GM12878 (cell line): ENCODE results near the gene REM2. TPM values are rescaled to one million over a fixed set of nuclear protein-coding genes. Genes with fewer than 3 reads are reported as not detected.

Experiments used
- BCLAF1 ChIP-seq: fragments of 450-650 bp; IDR thresholded peaks from 2 replicates; pipeline ENCODE4 v1.6.1; 2017; ENCODE audit warnings: antibody characterized with exemption, mild to moderate bottlenecking, moderate library complexity
- BRCA1 ChIP-seq: IDR thresholded peaks from 2 replicates; pipeline ENCODE4 v1.6.1; 2011; ENCODE audit warnings: low read depth, low read length, improper control_type of control experiment
- CHD4 ChIP-seq: fragments of 200-600 bp; sonication (generic); IDR thresholded peaks from 2 replicates; pipeline ENCODE4 v1.6.1; 2016; ENCODE audit warnings: mild to moderate bottlenecking
- EZH2 ChIP-seq: IDR thresholded peaks from 2 replicates; pipeline ENCODE4 v1.6.1; 2012; ENCODE audit warnings: low read depth, mild to moderate bottlenecking, control low read depth, inconsistent platforms, low read length, borderline replicate concordance; ENCODE audit not compliant: control insufficient read depth
- HDAC2 ChIP-seq: fragments of 200-600 bp; sonication (generic); IDR thresholded peaks from 2 replicates; pipeline ENCODE4 v1.6.1; 2017
- HDAC6 ChIP-seq: fragments of 200-600 bp; sonication (generic); IDR thresholded peaks from one replicate; pipeline ENCODE4 v1.8.0; 2017; ENCODE audit warnings: antibody characterized with exemption; ENCODE audit not compliant: unreplicated experiment
- JUND ChIP-seq: IDR thresholded peaks from 2 replicates; pipeline ENCODE4 v1.6.1; 2012; ENCODE audit warnings: low read depth, mild to moderate bottlenecking, low read length, improper control_type of control experiment, moderate library complexity
- MTA2 ChIP-seq: fragments of 450-650 bp; IDR thresholded peaks from 2 replicates; pipeline ENCODE4 v1.6.1; 2016; ENCODE audit warnings: low read depth, mild to moderate bottlenecking, moderate library complexity
- NBN ChIP-seq: fragments of 450-650 bp; IDR thresholded peaks from 2 replicates; pipeline ENCODE4 v1.6.1; 2016
- REST ChIP-seq: IDR thresholded peaks from 2 replicates; pipeline ENCODE4 v1.6.1; 2012; ENCODE audit warnings: mild to moderate bottlenecking, low read depth, low read length
- SREBF2 ChIP-seq: IDR thresholded peaks from 2 replicates; pipeline ENCODE4 v1.6.1; 2012; ENCODE audit warnings: mild to moderate bottlenecking, low read length
- SUZ12 ChIP-seq: fragments of 200-600 bp; sonication (generic); IDR thresholded peaks from one replicate; pipeline ENCODE4 v1.6.1; 2018; ENCODE audit warnings: antibody characterized with exemption, mild to moderate bottlenecking; ENCODE audit not compliant: unreplicated experiment
- TCF12 ChIP-seq: IDR thresholded peaks from 2 replicates; pipeline ENCODE4 v1.6.1; 2011; ENCODE audit warnings: low read depth, mild to moderate bottlenecking, low read length
- ZBED1 ChIP-seq: IDR thresholded peaks from 2 replicates; pipeline ENCODE4 v1.6.1; 2016; ENCODE audit warnings: borderline replicate concordance
- ZNF207 ChIP-seq: fragments of 450-650 bp; IDR thresholded peaks from 2 replicates; pipeline ENCODE4 v1.6.1; 2014; ENCODE audit warnings: antibody characterized with exemption, mild to moderate bottlenecking, borderline replicate concordance
- ZNF622 ChIP-seq: fragments of 450-650 bp; IDR thresholded peaks from 2 replicates; pipeline ENCODE4 v1.6.1; 2017; ENCODE audit warnings: mild to moderate bottlenecking, inconsistent platforms
- polyA plus RNA-seq, 11 experiments: library from polyadenylated mRNA; depleted of rRNA in 4 of 11; unstranded in 6 of 11; stranded (reverse) in 5 of 11; fragments of >200 nt; fragmentation: Nextera tagmentation in 4 of 11; fragmentation: Illumina TruSeq in 1 of 11; extraction: Ambion mirVana in 4 of 11; extraction: Trizol in 1 of 11; gene quantifications; 1 replicate in 1 of 11; 2 replicates in 10 of 11; pipeline versions ENCODE4 v1.2.1 to v1.2.3, GENCODE V29; 2011 to 2016; ENCODE audit warnings: inconsistent platforms in 2 of 11, missing spikeins in 2 of 11, low read depth in 1 of 11
- total RNA-seq, 4 experiments: library from RNA; depleted of rRNA in 3 of 4; stranded (reverse); fragments of >200 nt in 3 of 4; fragmentation: Illumina TruSeq in 1 of 4; extraction: Trizol in 1 of 4; gene quantifications; 2 replicates each; pipeline versions ENCODE4 v1.2.1 to v1.2.3, GENCODE V29; 2013 to 2021
- TF ChIP-seq, protein P1 (sequence below): IDR thresholded peaks from 2 replicates; pipeline ENCODE4 v1.6.1; 2011; ENCODE audit warnings: borderline replicate concordance, low read depth, mild to moderate bottlenecking, moderate library complexity, low read length; ENCODE audit not compliant: insufficient read depth, poor library complexity, severe bottlenecking
- TF ChIP-seq, protein P2 (sequence below): fragments of 450-650 bp; IDR thresholded peaks from 2 replicates; pipeline ENCODE4 v1.6.1; 2016; ENCODE audit warnings: mild to moderate bottlenecking
- TF ChIP-seq, protein P3 (sequence below): IDR thresholded peaks from 2 replicates; pipeline ENCODE4 v1.6.1; 2011; ENCODE audit warnings: low read depth, low read length, improper control_type of control experiment, borderline replicate concordance

Gene REM2
- total and polyA plus RNA-seq, 10 of the 15 experiments (the other 5 are each of a cell fraction or from before 2014, with no cell fraction given): 0.27 to 1.5 (median 0.83) TPM

GRCh38 chr14:22852940-22853767, 29.9 kb upstream of the REM2 start (continued):
- TF ChIP-seq MTA2: 0 out of 2 replicates have a peak, but pooled peaks have one; percentile 16
- TF ChIP-seq JUND: no peak
- no peak for TF ChIP-seq HDAC2
- no peak for TF ChIP-seq HDAC6
- no peak for TF ChIP-seq SUZ12
- TF ChIP-seq, protein P1, sequence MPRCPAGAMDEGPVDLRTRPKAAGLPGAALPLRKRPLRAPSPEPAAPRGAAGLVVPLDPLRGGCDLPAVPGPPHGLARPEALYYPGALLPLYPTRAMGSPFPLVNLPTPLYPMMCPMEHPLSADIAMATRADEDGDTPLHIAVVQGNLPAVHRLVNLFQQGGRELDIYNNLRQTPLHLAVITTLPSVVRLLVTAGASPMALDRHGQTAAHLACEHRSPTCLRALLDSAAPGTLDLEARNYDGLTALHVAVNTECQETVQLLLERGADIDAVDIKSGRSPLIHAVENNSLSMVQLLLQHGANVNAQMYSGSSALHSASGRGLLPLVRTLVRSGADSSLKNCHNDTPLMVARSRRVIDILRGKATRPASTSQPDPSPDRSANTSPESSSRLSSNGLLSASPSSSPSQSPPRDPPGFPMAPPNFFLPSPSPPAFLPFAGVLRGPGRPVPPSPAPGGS: no peak
- TF ChIP-seq, protein P2, sequence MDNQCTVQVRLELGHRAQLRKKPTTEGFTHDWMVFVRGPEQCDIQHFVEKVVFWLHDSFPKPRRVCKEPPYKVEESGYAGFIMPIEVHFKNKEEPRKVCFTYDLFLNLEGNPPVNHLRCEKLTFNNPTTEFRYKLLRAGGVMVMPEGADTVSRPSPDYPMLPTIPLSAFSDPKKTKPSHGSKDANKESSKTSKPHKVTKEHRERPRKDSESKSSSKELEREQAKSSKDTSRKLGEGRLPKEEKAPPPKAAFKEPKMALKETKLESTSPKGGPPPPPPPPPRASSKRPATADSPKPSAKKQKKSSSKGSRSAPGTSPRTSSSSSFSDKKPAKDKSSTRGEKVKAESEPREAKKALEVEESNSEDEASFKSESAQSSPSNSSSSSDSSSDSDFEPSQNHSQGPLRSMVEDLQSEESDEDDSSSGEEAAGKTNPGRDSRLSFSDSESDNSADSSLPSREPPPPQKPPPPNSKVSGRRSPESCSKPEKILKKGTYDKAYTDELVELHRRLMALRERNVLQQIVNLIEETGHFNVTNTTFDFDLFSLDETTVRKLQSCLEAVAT: peak; percentile 70; the same call in 1 of the 2 replicates
- no peak for TF ChIP-seq BRCA1
- 0 out of 2 replicates have a peak, but pooled peaks have one; percentile 54 for TF ChIP-seq TCF12
- TF ChIP-seq EZH2: no peak
- no peak for TF ChIP-seq BCLAF1
- TF ChIP-seq, protein P3, sequence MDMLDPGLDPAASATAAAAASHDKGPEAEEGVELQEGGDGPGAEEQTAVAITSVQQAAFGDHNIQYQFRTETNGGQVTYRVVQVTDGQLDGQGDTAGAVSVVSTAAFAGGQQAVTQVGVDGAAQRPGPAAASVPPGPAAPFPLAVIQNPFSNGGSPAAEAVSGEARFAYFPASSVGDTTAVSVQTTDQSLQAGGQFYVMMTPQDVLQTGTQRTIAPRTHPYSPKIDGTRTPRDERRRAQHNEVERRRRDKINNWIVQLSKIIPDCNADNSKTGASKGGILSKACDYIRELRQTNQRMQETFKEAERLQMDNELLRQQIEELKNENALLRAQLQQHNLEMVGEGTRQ: no peak
- TF ChIP-seq NBN: peak; percentile 71
- TF ChIP-seq CHD4: no peak
- no peak for TF ChIP-seq ZBED1
- TF ChIP-seq ZNF622: no peak
- TF ChIP-seq ZNF207: no peak
- no peak for TF ChIP-seq SREBF2
- TF ChIP-seq REST: no peak
